ENCODE results near the gene RBP3. TPM values are rescaled to one million over a fixed set of nuclear protein-coding genes. Genes with fewer than 3 reads are reported as not detected.
"Not testable (repeated sequence)": the region's sequence is repeated elsewhere in the genome, so short reads cannot be mapped to it uniquely, and the experiment has no call there.

Gene RBP3
- total RNA-seq, 1 experiment from 2014 or later = not detected

DNA sequence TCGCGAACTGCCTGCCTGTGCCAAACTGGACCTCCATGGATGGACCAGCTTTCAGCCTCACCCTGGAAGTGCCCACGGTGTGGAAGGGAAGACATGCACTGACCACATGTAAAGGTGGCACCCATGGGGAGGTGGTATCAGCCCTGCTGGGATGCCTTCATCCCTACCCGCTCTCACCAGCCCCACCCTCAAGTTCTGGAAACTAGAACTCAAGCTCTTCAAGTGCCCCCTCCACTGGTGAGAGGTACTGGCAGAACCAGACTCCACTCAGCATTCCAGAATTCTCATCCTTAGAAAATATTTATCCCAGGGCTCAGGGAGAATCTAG lies 30.0 kb downstream of the RBP3 start:
- peak; percentile 15 for DNase-seq
- no peak overlapping the region for H3K4me3 ChIP-seq (ENCODE audit: insufficient read depth, low read depth, low read length)
- no peaks in the 10 kb centered on the region for H3K36me3 ChIP-seq (replicated peaks; ENCODE audit: control insufficient read depth, insufficient read depth, low read length)
- H3K27me3 ChIP-seq (ENCODE audit: control insufficient read depth, insufficient read depth, low read length) = no peaks in the 10 kb centered on the region; the same call in 1 of the 2 replicates

GRCh38 chr10:47378606-47379444 lies 30.7 kb downstream of the RBP3 start:
- no peaks in the 10 kb centered on the region; the same call in 1 of the 2 replicates for H3K27me3 ChIP-seq (ENCODE audit: control insufficient read depth, insufficient read depth, low read length)
- H3K4me3 ChIP-seq (ENCODE audit: insufficient read depth, low read depth, low read length) = no peak overlapping the region
- DNase-seq = peak; percentile 10
- no peaks in the 10 kb centered on the region for H3K36me3 ChIP-seq (replicated peaks; ENCODE audit: control insufficient read depth, insufficient read depth, low read length)

DNA sequence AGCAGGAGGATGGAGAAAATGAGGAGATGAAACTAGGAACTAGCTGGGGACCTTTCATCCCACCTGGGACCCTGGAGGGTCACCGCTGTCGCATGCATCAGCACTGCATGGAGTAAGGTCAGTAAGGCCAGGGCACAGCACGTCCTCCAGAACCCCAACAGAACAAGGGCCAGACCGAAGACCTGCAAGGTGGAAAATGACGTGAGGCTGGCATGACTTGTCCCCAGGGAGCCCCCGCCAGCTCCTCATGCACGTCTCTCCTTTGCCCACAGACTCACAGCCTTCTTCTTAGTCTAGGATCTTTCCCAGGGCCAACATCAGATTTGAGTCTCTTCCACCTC lies 31.3 kb downstream of the RBP3 start:
- H3K27me3 ChIP-seq (ENCODE audit: control insufficient read depth, insufficient read depth, low read length) = no peaks in the 10 kb centered on the region; the same call in 1 of the 2 replicates
- H3K36me3 ChIP-seq (replicated peaks; ENCODE audit: control insufficient read depth, insufficient read depth, low read length) = no peaks in the 10 kb centered on the region
- no peak overlapping the region for H3K4me3 ChIP-seq (ENCODE audit: insufficient read depth, low read depth, low read length)
- peak; percentile 7 for DNase-seq

- peak; percentile 13 for DNase-seq
- no peaks in the 10 kb centered on the region for H3K36me3 ChIP-seq (replicated peaks; ENCODE audit: control insufficient read depth, insufficient read depth, low read length)
- H3K27me3 ChIP-seq (ENCODE audit: control insufficient read depth, insufficient read depth, low read length) = no peaks in the 10 kb centered on the region; the same call in 1 of the 2 replicates
- H3K4me3 ChIP-seq (ENCODE audit: insufficient read depth, low read depth, low read length) = no peak overlapping the region
Measured at GRCh38 chr10:47379901-47380300, 31.7 kb downstream of the RBP3 start.

DNA sequence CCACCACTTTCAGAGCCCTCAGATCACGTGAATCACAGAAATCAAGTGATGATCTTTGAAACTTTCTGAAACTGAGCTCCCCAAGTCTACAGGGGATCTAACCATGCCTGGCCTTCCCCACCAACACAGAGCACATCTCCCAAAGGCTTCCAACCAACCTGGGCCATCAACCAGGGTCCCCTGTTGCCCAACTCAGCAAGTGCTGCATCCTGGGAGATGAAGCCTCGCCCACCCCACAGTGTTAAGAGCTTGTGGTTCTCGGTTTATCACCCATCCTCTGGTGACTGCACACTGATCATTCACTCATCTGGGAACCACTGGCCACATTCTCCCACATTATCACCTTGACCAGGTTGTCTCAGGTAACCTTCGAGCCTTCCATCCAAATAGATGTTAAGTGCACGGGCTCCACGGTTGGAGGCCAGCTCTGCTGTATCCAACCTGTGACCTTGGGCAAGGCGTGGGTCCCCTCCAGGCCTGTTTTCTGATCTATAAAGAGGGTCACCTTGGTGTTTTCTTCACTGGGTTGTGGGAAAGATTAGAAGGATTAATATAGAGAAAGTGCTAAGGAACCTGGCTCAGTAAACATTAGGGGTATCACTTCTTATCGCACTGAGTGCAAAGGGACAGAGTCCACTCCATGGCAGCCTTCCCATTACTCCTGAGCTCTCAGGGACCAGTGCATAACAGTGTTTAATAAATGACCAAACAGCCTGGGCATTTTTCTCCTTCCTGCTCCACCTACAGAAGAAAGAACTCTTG lies 32.4 kb downstream of the RBP3 start:
- Histone ChIP-seq H3K36me3 (replicated peaks; ENCODE audit: control insufficient read depth, insufficient read depth, low read length) (no peaks in the 10 kb centered on the region), H3K27me3 (ENCODE audit: control insufficient read depth, insufficient read depth, low read length) (peaks cover 2% of the 10 kb centered on the region)
- DNase-seq = peak; percentile 4

GRCh38 chr10:47381103-47381395 lies 32.9 kb downstream of the RBP3 start:
- H3K4me3 ChIP-seq (ENCODE audit: insufficient read depth, low read depth, low read length) = no peak overlapping the region
- peaks cover 2% of the 10 kb centered on the region for H3K27me3 ChIP-seq (ENCODE audit: control insufficient read depth, insufficient read depth, low read length)
- peak; percentile 11 for DNase-seq
- H3K36me3 ChIP-seq (replicated peaks; ENCODE audit: control insufficient read depth, insufficient read depth, low read length) = no peaks in the 10 kb centered on the region

More for the DNA sequence above, 32.4 kb downstream of the RBP3 start:
- no peak overlapping the region for H3K4me3 ChIP-seq (ENCODE audit: insufficient read depth, low read depth, low read length)

DNA sequence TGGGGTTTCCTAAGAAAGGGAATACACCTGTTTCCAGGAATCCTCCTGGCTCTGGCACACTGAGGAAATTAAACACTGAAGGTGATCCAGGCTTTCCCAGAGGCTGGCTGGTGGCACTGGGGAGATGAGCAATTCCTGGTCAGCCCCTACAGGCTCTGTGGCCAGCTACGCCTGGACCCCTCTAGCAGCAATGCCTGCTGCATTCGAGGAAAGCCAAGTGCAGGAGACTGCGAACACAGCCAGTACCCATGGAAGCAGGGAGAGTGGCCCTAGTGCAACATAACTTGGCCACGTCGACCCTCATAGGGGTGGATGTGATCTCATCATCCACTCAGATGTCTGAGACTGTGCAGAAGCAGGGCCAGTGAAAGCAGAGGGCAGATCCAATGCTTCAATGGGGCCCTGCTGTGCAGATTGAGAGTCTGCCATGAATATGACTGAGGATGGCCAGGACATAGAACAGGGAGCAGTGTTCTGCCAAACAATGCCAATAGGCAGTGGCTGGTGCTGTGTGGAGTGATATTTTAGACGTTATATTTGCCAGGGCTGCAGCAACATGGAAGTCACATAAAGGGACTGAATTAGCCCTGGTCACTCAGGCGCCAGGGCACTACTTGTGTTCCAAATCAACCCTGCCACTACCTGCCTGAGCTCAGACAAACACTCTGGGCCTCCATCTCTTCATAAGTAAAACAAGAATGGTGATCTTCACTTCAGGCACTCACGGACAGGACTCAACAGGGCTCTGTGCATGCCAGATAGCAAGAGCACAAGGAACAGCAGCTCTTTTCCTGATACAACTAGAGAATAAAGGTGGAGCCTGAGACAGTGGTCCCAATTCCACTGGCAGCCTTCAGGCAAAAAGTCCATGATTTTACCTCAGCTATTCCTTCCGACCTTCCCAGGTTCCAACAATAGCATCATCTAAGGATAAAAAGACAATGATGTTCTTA lies 33.5 kb downstream of the RBP3 start:
- H3K4me3 ChIP-seq (ENCODE audit: insufficient read depth, low read depth, low read length) = no peak overlapping the region
- peaks cover 2% of the 10 kb centered on the region for H3K27me3 ChIP-seq (ENCODE audit: control insufficient read depth, insufficient read depth, low read length)
- peak; percentile 23 for DNase-seq

GRCh38 chr10:47383261-47384147 lies 35.3 kb downstream of the RBP3 start:
- Histone ChIP-seq H3K27me3 (ENCODE audit: control insufficient read depth, insufficient read depth, low read length) (peaks cover 2% of the 10 kb centered on the region), H3K36me3 (replicated peaks; ENCODE audit: control insufficient read depth, insufficient read depth, low read length) (no peaks in the 10 kb centered on the region), H3K4me3 (ENCODE audit: insufficient read depth, low read depth, low read length) (peak overlapping the region; percentile 72)
- DNase-seq = peak; percentile 86

More for the DNA sequence above, 33.5 kb downstream of the RBP3 start:
- no peaks in the 10 kb centered on the region for H3K36me3 ChIP-seq (replicated peaks; ENCODE audit: control insufficient read depth, insufficient read depth, low read length)

DNA sequence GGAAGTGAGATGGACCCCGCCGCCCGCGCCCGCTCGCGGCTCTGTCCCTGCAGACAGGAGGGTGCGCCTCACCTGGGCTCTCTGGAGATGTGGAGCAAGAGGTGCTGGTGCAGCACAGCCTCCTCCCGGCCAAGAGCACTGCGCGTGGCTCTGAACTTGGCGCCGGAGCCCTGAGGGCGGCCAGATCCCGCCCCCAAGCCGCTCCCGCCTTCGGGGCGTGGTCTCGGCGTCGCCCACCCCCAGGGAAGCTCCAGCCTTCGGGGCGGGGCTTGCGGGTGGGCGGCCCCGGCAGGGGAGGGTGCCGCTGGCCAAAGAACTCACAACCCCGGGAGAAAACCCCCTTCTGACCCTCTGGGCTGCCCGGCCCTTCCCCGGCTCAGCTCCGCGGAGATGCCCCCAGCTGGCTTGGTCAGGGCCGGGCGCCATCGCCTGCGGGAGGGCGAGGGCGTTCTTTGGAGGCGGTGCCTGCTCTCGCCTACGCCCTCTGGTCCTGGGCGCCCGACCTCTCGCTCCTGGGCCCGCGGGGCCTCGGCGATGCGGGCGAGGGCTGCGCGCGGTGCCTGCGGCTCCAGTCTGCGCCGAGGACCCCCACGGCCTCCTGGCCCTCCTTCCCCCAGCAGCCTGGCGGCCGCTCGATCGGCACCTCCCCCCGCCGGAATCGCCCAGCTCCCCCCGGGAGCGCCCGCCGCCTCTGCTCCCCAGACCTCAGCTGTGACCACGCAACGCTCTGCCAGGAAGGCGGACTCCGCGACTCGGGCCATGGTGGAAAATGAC lies 36.2 kb downstream of the RBP3 start, which contains the start of gene ZNF488:
Gene ZNF488 (minus strand): TSS at position 146 of the 774 bp plus-strand sequence. CDS start 15,464 bp downstream, outside the sequence.
- peak; percentile 99 for DNase-seq
- H3K4me3 ChIP-seq (ENCODE audit: insufficient read depth, low read depth, low read length) = peak within 1 kb of the TSS; percentile 72
- H3K36me3 ChIP-seq (replicated peaks; ENCODE audit: control insufficient read depth, insufficient read depth, low read length) = no peaks in the 10 kb centered on the region
- peaks cover 2% of the 10 kb centered on the region for H3K27me3 ChIP-seq (ENCODE audit: control insufficient read depth, insufficient read depth, low read length)

- H3K36me3 ChIP-seq (replicated peaks; ENCODE audit: control insufficient read depth, insufficient read depth, low read length); H3K27me3 ChIP-seq (ENCODE audit: control insufficient read depth, insufficient read depth, low read length); DNase-seq; H3K4me3 ChIP-seq (ENCODE audit: insufficient read depth, low read depth, low read length): not testable (repeated sequence)
Measured at GRCh38 chr10:47386104-47386503, 37.9 kb downstream of the RBP3 start.

- H3K36me3 ChIP-seq (replicated peaks; ENCODE audit: control insufficient read depth, insufficient read depth, low read length) = no peaks in the 10 kb centered on the region
- H3K4me3 ChIP-seq (ENCODE audit: insufficient read depth, low read depth, low read length) = no peak overlapping the region
- peaks cover 2% of the 10 kb centered on the region; the same call in 1 of the 2 replicates for H3K27me3 ChIP-seq (ENCODE audit: control insufficient read depth, insufficient read depth, low read length)
- peak; percentile 1 for DNase-seq
Measured at GRCh38 chr10:47388879-47389278, 40.7 kb downstream of the RBP3 start.

GRCh38 chr10:47389619-47390018 lies 41.5 kb downstream of the RBP3 start:
- peaks cover 2% of the 10 kb centered on the region; the same call in 1 of the 2 replicates for H3K27me3 ChIP-seq (ENCODE audit: control insufficient read depth, insufficient read depth, low read length)
- H3K36me3 ChIP-seq (replicated peaks; ENCODE audit: control insufficient read depth, insufficient read depth, low read length) = no peaks in the 10 kb centered on the region
- no peak overlapping the region for H3K4me3 ChIP-seq (ENCODE audit: insufficient read depth, low read depth, low read length)
- no peak for DNase-seq

- no peaks in the 10 kb centered on the region; the same call in 1 of the 2 replicates for H3K27me3 ChIP-seq (ENCODE audit: control insufficient read depth, insufficient read depth, low read length)
- no peak for DNase-seq
- H3K4me3 ChIP-seq (ENCODE audit: insufficient read depth, low read depth, low read length) = no peak overlapping the region
- H3K36me3 ChIP-seq (replicated peaks; ENCODE audit: control insufficient read depth, insufficient read depth, low read length) = no peaks in the 10 kb centered on the region
Measured at GRCh38 chr10:47396311-47396717, 48.2 kb downstream of the RBP3 start.

Measured in H7 (cell line).